ENCODE results near the gene ANKRD17. TPM values are rescaled to one million over a fixed set of nuclear protein-coding genes. Genes with fewer than 3 reads are reported as not detected.

The ANKRD17 gene, protein sequence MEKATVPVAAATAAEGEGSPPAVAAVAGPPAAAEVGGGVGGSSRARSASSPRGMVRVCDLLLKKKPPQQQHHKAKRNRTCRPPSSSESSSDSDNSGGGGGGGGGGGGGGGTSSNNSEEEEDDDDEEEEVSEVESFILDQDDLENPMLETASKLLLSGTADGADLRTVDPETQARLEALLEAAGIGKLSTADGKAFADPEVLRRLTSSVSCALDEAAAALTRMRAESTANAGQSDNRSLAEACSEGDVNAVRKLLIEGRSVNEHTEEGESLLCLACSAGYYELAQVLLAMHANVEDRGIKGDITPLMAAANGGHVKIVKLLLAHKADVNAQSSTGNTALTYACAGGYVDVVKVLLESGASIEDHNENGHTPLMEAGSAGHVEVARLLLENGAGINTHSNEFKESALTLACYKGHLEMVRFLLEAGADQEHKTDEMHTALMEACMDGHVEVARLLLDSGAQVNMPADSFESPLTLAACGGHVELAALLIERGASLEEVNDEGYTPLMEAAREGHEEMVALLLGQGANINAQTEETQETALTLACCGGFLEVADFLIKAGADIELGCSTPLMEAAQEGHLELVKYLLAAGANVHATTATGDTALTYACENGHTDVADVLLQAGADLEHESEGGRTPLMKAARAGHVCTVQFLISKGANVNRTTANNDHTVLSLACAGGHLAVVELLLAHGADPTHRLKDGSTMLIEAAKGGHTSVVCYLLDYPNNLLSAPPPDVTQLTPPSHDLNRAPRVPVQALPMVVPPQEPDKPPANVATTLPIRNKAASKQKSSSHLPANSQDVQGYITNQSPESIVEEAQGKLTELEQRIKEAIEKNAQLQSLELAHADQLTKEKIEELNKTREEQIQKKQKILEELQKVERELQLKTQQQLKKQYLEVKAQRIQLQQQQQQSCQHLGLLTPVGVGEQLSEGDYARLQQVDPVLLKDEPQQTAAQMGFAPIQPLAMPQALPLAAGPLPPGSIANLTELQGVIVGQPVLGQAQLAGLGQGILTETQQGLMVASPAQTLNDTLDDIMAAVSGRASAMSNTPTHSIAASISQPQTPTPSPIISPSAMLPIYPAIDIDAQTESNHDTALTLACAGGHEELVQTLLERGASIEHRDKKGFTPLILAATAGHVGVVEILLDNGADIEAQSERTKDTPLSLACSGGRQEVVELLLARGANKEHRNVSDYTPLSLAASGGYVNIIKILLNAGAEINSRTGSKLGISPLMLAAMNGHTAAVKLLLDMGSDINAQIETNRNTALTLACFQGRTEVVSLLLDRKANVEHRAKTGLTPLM (N-terminal part only)
- 29.0 and 32.3 TPM in 2 replicates for total RNA-seq

DNA sequence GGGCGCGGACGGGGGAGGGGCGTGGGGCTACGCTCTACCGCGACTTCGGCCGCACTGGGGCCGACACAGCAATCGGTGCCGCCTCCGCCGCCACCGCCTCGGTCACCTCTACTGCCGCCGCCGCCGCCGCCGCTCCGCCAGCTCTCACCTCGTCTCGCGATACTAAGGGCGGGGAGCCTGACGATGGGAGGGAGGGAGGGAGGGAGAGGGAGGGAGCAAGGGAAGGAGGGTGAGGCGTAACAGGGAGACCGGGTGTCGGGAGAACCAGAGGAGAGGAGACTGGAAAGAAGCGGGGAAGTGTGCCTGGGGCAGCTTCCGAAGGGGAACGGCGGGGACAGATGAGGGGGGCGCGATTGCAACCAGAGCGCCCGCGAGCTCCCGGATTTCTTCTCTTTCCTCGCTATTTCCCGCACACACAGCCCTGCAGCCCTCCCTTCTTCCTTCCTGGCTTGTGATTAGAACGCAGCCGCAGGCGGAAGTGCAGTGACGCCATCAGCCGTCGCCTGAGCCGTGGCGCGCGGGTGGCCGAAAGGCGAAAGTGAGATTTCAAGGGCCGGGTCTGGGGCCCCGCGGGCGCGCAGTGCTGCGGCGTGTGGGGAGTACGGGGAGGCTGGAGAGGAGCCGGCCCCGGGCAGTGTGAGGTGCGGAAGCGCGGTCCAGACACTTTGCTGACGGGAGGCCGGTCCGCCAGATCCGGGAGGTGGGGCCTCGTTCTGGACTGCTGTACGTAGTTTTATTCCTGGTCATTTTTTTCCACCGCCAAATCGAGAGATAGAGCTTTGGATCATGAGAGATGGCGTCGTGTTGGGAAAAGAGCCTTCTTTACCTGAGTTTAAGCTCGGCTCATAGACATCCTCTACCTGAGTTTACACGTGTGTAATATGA is at the start of gene ANKRD17:
Gene ANKRD17 (minus strand): TSS at position 113 of the 885 bp plus-strand sequence. CDS start 130 bp downstream, outside the sequence.

DNA sequence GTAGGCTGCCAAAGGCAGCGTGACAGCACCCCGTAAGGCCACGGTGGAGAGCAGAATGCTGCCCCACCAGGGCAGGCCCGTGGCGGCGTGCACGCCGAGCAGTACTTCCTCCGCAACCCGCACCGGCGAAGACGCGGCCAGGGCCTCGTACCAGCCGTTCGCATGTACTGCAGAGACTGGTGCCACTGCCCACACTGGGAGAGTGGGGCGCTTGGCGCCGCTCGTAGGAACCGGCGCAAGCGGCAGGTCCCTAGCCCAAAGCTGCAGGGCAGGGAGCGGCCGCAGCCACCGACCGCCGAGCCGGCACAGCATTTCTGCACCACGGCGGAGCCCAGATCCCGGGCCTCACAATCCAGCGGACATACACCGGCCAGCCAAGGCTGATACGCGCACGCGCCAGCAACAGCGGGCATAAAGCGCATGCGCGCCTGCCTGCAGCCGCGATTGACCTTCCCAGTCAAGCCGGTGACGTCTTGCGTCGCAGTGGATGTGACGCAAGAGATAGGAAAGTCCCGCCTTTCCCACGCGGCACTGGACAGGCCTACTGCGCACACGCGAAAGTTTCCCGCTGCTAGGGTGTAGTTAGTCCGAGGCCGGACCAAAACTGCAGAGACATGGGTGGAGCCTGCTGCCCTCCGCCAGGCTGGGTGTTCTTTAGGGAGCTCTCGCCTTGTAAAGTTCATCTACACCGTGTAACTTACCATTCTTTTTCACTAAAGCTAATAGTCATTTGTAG is 189.1 kb downstream of the ANKRD17 start, which contains the start of gene COX18:
Gene COX18 (minus strand): TSS at position 379 of the 736 bp plus-strand sequence. CDS start 67 bp downstream, at position 312.

Other genes starting within 250 kb of the ANKRD17 start
- gene COX18, start 189.1 kb downstream of the ANKRD17 start, total RNA-seq: 31.9 and 36.1 TPM in 2 replicates
- not detected in 2 replicates for gene ALB, start 145.5 kb upstream of the ANKRD17 start, total RNA-seq
- not detected in 2 replicates for gene AFP, start 177.4 kb upstream of the ANKRD17 start, total RNA-seq
- gene AFM, start 222.9 kb upstream of the ANKRD17 start, total RNA-seq: not detected in 2 replicates

Measured in hair follicular keratinocyte (primary cell).